ENCODE data around the gene METTL5. TPM values are rescaled to one million over a fixed set of nuclear protein-coding genes. Genes with fewer than 3 reads are reported as not detected.

The METTL5 gene
- total and polyA plus RNA-seq, 9 of the 15 experiments (the other 6 are each of a cell fraction or from before 2014, with no cell fraction given), result 149 to 471 (median 224) TPM

DNA sequence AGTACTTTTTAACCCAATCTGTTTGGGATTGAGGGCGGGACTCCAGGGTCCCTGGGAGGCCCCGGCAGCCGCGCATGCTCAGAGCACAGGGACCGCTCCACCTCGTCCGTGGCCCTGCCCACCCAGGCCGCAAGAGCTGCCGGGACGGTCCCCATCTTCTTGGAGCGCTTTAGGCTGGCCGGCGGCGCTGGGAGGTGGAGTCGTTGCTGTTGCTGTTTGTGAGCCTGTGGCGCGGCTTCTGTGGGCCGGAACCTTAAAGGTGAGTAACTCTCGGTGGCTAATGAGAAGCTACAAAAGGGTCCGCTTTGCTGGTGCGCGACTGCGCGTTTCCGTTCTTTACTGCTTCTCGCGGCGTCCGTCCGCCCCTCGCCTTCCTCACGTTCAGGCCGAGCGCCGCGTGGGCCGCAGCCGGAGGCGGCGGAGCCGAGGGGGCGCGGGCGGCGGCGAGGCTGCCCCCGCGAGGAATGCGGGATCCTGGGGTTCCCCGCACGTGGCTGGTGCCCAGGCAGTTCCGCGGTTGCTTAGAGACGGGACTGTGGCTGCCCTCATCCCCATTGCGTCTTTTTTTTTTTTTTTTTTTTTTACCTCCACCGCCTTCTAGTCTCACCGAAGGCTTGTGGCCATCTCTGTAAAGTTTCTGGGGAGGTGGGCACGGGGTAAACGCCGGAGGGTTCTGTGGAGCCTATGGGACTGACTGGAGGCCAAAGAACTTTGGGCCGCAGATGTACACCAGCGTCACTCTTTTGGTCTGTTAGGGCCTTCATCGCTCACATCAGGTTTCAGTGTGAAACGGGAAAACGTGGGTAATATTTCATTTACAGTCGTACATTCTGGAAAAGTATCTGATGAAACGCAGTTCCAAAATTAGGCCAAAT is 25.8 kb downstream of the METTL5 start, which contains the start of gene SSB (continued):
- TF ChIP-seq, protein P1, sequence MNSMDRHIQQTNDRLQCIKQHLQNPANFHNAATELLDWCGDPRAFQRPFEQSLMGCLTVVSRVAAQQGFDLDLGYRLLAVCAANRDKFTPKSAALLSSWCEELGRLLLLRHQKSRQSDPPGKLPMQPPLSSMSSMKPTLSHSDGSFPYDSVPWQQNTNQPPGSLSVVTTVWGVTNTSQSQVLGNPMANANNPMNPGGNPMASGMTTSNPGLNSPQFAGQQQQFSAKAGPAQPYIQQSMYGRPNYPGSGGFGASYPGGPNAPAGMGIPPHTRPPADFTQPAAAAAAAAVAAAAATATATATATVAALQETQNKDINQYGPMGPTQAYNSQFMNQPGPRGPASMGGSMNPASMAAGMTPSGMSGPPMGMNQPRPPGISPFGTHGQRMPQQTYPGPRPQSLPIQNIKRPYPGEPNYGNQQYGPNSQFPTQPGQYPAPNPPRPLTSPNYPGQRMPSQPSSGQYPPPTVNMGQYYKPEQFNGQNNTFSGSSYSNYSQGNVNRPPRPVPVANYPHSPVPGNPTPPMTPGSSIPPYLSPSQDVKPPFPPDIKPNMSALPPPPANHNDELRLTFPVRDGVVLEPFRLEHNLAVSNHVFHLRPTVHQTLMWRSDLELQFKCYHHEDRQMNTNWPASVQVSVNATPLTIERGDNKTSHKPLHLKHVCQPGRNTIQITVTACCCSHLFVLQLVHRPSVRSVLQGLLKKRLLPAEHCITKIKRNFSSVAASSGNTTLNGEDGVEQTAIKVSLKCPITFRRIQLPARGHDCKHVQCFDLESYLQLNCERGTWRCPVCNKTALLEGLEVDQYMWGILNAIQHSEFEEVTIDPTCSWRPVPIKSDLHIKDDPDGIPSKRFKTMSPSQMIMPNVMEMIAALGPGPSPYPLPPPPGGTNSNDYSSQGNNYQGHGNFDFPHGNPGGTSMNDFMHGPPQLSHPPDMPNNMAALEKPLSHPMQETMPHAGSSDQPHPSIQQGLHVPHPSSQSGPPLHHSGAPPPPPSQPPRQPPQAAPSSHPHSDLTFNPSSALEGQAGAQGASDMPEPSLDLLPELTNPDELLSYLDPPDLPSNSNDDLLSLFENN (IDR thresholded peaks at IDR 0.05; ENCODE audit: low read depth in 2 of 2, low read length in 2 of 2), result no peak
- TF ChIP-seq, protein P2, sequence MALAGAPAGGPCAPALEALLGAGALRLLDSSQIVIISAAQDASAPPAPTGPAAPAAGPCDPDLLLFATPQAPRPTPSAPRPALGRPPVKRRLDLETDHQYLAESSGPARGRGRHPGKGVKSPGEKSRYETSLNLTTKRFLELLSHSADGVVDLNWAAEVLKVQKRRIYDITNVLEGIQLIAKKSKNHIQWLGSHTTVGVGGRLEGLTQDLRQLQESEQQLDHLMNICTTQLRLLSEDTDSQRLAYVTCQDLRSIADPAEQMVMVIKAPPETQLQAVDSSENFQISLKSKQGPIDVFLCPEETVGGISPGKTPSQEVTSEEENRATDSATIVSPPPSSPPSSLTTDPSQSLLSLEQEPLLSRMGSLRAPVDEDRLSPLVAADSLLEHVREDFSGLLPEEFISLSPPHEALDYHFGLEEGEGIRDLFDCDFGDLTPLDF (CRISPR knock-in tag; IDR thresholded peaks at IDR 0.05), result peak; percentile 61; the same call in 1 of the 2 replicates
- TF ChIP-seq POLR2B (IDR thresholded peaks at IDR 0.05; ENCODE audit: low read depth, partially characterized antibody) (peak; percentile 98), SREBF1 (IDR thresholded peaks at IDR 0.05; ENCODE audit: borderline replicate concordance, low read depth, low read length) (no peak), ZNF408 (CRISPR knock-in tag; IDR thresholded peaks at IDR 0.05; ENCODE audit: low read depth) (no peak), ZNF12 (CRISPR knock-in tag; IDR thresholded peaks at IDR 0.05) (no peak), ZNF76 (CRISPR knock-in tag; IDR thresholded peaks at IDR 0.05; ENCODE audit: borderline replicate concordance) (no peak), SMAD4 (CRISPR knock-in tag; conservative IDR thresholded peaks at IDR 0.05) (peak; percentile 72; the same call in 1 of the 2 replicates), BRCA1 (IDR thresholded peaks at IDR 0.05) (no peak), BRCA1 (CRISPR knock-in tag; IDR thresholded peaks at IDR 0.05) (no peak; the same call in 1 of the 2 replicates), RBFOX2 (IDR thresholded peaks at IDR 0.05; ENCODE audit: low read depth, low read length) (peak; percentile 99), CCNT2 (IDR thresholded peaks at IDR 0.05; ENCODE audit: borderline replicate concordance, extremely low read depth, insufficient read length, low read depth, low read length) (peak; percentile 84), EP400 (IDR thresholded peaks at IDR 0.05) (peak; percentile 95)
- TF ChIP-seq, protein P3, sequence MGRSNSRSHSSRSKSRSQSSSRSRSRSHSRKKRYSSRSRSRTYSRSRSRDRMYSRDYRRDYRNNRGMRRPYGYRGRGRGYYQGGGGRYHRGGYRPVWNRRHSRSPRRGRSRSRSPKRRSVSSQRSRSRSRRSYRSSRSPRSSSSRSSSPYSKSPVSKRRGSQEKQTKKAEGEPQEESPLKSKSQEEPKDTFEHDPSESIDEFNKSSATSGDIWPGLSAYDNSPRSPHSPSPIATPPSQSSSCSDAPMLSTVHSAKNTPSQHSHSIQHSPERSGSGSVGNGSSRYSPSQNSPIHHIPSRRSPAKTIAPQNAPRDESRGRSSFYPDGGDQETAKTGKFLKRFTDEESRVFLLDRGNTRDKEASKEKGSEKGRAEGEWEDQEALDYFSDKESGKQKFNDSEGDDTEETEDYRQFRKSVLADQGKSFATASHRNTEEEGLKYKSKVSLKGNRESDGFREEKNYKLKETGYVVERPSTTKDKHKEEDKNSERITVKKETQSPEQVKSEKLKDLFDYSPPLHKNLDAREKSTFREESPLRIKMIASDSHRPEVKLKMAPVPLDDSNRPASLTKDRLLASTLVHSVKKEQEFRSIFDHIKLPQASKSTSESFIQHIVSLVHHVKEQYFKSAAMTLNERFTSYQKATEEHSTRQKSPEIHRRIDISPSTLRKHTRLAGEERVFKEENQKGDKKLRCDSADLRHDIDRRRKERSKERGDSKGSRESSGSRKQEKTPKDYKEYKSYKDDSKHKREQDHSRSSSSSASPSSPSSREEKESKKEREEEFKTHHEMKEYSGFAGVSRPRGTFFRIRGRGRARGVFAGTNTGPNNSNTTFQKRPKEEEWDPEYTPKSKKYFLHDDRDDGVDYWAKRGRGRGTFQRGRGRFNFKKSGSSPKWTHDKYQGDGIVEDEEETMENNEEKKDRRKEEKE (IDR thresholded peaks at IDR 0.05; ENCODE audit: borderline replicate concordance in 1 of 2, control insufficient read depth in 1 of 2, low read depth in 2 of 2, low read length in 1 of 2), result 0 out of 4 replicates have a peak, but pooled peaks of 1 of the 2 experiments have one; percentile 32
- TF ChIP-seq, protein P4, sequence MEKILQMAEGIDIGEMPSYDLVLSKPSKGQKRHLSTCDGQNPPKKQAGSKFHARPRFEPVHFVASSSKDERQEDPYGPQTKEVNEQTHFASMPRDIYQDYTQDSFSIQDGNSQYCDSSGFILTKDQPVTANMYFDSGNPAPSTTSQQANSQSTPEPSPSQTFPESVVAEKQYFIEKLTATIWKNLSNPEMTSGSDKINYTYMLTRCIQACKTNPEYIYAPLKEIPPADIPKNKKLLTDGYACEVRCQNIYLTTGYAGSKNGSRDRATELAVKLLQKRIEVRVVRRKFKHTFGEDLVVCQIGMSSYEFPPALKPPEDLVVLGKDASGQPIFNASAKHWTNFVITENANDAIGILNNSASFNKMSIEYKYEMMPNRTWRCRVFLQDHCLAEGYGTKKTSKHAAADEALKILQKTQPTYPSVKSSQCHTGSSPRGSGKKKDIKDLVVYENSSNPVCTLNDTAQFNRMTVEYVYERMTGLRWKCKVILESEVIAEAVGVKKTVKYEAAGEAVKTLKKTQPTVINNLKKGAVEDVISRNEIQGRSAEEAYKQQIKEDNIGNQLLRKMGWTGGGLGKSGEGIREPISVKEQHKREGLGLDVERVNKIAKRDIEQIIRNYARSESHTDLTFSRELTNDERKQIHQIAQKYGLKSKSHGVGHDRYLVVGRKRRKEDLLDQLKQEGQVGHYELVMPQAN (IDR thresholded peaks at IDR 0.05; ENCODE audit: borderline replicate concordance), result peak; percentile 66; the same call in 1 of the 2 replicates

All from K562 (cell line).